ENCODE measurements around the gene TSC1.
A peak's percentile ranks its signal among the peaks of the same experiment; 100 is the strongest.

Gene TSC1

GRCh38 chr9:132882616-132883015 is 61.8 kb downstream of the TSC1 start:
- Histone ChIP-seq H3K4me1 (ENCODE audit: control insufficient read depth in 5 of 5, insufficient read depth in 5 of 5, low read length in 5 of 5) (peaks cover 0 to 16% (median 11%) of the 10 kb centered on the region in 5 donors), H3K9me3 (ENCODE audit: control insufficient read depth in 5 of 5, low read length in 5 of 5) (no peaks in the 10 kb centered on the region), H3K4me3 (ENCODE audit: low read depth in 1 of 5, low read length in 5 of 5) (no peak overlapping the region), H3K27me3 (ENCODE audit: control insufficient read depth in 5 of 5, insufficient read depth in 4 of 5, low read length in 5 of 5) (no peaks in the 10 kb centered on the region), H3K27ac (ENCODE audit: low read depth, low read length) (no peak overlapping the region), H3K36me3 (ENCODE audit: control insufficient read depth in 5 of 5, insufficient read depth in 5 of 5, low read length in 5 of 5) (peaks cover 0 to 9% (median 8%) of the 10 kb centered on the region in 5 donors), H3K9ac (ENCODE audit: low read length in 5 of 5) (no peak overlapping the region)

GRCh38 chr9:132881826-132882225 is 62.6 kb downstream of the TSC1 start:
- H3K27ac ChIP-seq (ENCODE audit: low read depth, low read length) = no peak overlapping the region
- no peaks in the 10 kb centered on the region for H3K27me3 ChIP-seq (ENCODE audit: control insufficient read depth in 5 of 5, insufficient read depth in 4 of 5, low read length in 5 of 5)
- H3K4me1 ChIP-seq (ENCODE audit: control insufficient read depth in 5 of 5, insufficient read depth in 5 of 5, low read length in 5 of 5) = peaks cover 0 to 19% (median 14%) of the 10 kb centered on the region in 5 donors
- peaks cover 0 to 9% (median 5%) of the 10 kb centered on the region in 5 donors for H3K36me3 ChIP-seq (ENCODE audit: control insufficient read depth in 5 of 5, insufficient read depth in 5 of 5, low read length in 5 of 5)
- H3K9me3 ChIP-seq (ENCODE audit: control insufficient read depth in 5 of 5, low read length in 5 of 5) = no peaks in the 10 kb centered on the region
- H3K9ac ChIP-seq (ENCODE audit: low read length in 5 of 5) = no peak overlapping the region
- no peak overlapping the region for H3K4me3 ChIP-seq (ENCODE audit: low read depth in 1 of 5, low read length in 5 of 5)

GRCh38 chr9:132880324-132880661 is 64.1 kb downstream of the TSC1 start:
- Histone ChIP-seq H3K36me3 (ENCODE audit: control insufficient read depth in 5 of 5, insufficient read depth in 5 of 5, low read length in 5 of 5) (peaks cover 0 to 5% (median 4%) of the 10 kb centered on the region in 5 donors), H3K27ac (ENCODE audit: low read depth, low read length) (no peak overlapping the region), H3K9ac (ENCODE audit: low read length in 5 of 5) (no peak overlapping the region), H3K4me3 (ENCODE audit: low read depth in 1 of 5, low read length in 5 of 5) (no peak overlapping the region), H3K4me1 (ENCODE audit: control insufficient read depth in 5 of 5, insufficient read depth in 5 of 5, low read length in 5 of 5) (peaks cover 0 to 19% (median 14%) of the 10 kb centered on the region in 5 donors), H3K27me3 (ENCODE audit: control insufficient read depth in 5 of 5, insufficient read depth in 4 of 5, low read length in 5 of 5) (no peaks in the 10 kb centered on the region), H3K9me3 (ENCODE audit: control insufficient read depth in 5 of 5, low read length in 5 of 5) (no peaks in the 10 kb centered on the region)

- H3K27ac ChIP-seq (ENCODE audit: low read depth, low read length) = no peak overlapping the region
- H3K9ac ChIP-seq (ENCODE audit: low read length in 5 of 5) = peak overlapping the region in 3 of 5 donors; percentile 87 to 91 (median 91)
- peaks cover 0 to 5% (median 4%) of the 10 kb centered on the region in 5 donors for H3K36me3 ChIP-seq (ENCODE audit: control insufficient read depth in 5 of 5, insufficient read depth in 5 of 5, low read length in 5 of 5)
- peaks cover 0 to 19% (median 14%) of the 10 kb centered on the region in 5 donors for H3K4me1 ChIP-seq (ENCODE audit: control insufficient read depth in 5 of 5, insufficient read depth in 5 of 5, low read length in 5 of 5)
- no peaks in the 10 kb centered on the region for H3K27me3 ChIP-seq (ENCODE audit: control insufficient read depth in 5 of 5, insufficient read depth in 4 of 5, low read length in 5 of 5)
- peak overlapping the region; percentile 56 to 94 (median 91) for H3K4me3 ChIP-seq (ENCODE audit: low read depth in 1 of 5, low read length in 5 of 5)
- no peaks in the 10 kb centered on the region for H3K9me3 ChIP-seq (ENCODE audit: control insufficient read depth in 5 of 5, low read length in 5 of 5)
Measured at GRCh38 chr9:132879457-132880323, 64.7 kb downstream of the TSC1 start.

- Histone ChIP-seq H3K36me3 (ENCODE audit: control insufficient read depth in 5 of 5, insufficient read depth in 5 of 5, low read length in 5 of 5) (no peaks in the 10 kb centered on the region), H3K4me3 (ENCODE audit: low read depth in 1 of 5, low read length in 5 of 5) (peak within 1 kb of the TSS; percentile 84 to 94 (median 91)), H3K4me1 (ENCODE audit: control insufficient read depth in 5 of 5, insufficient read depth in 5 of 5, low read length in 5 of 5) (peaks cover 0 to 19% (median 14%) of the 10 kb centered on the region in 5 donors), H3K27ac (ENCODE audit: low read depth, low read length) (peak within 1 kb of the TSS; percentile 71), H3K27me3 (ENCODE audit: control insufficient read depth in 5 of 5, insufficient read depth in 4 of 5, low read length in 5 of 5) (no peaks in the 10 kb centered on the region), H3K9me3 (ENCODE audit: control insufficient read depth in 5 of 5, low read length in 5 of 5) (no peaks in the 10 kb centered on the region), H3K9ac (ENCODE audit: low read length in 5 of 5) (peak within 1 kb of the TSS in 4 of 5 donors; percentile 87 to 91 (median 90))
Measured at GRCh38 chr9:132878695-132879456, 65.5 kb downstream of the TSC1 start, which contains the start of gene SPACA9. Gene SPACA9, plus strand, starts transcription at chr9:132878898. Its CDS starts 5,050 bp downstream, at chr9:132883948.

- peak within 1 kb of the TSS; percentile 84 to 94 (median 91) for H3K4me3 ChIP-seq (ENCODE audit: low read depth in 1 of 5, low read length in 5 of 5)
- no peaks in the 10 kb centered on the region for H3K27me3 ChIP-seq (ENCODE audit: control insufficient read depth in 5 of 5, insufficient read depth in 4 of 5, low read length in 5 of 5)
- peaks cover 0 to 19% (median 14%) of the 10 kb centered on the region in 5 donors for H3K4me1 ChIP-seq (ENCODE audit: control insufficient read depth in 5 of 5, insufficient read depth in 5 of 5, low read length in 5 of 5)
- no peaks in the 10 kb centered on the region for H3K36me3 ChIP-seq (ENCODE audit: control insufficient read depth in 5 of 5, insufficient read depth in 5 of 5, low read length in 5 of 5)
- peak within 1 kb of the TSS in 4 of 5 donors; percentile 87 to 91 (median 90) for H3K9ac ChIP-seq (ENCODE audit: low read length in 5 of 5)
- H3K9me3 ChIP-seq (ENCODE audit: control insufficient read depth in 5 of 5, low read length in 5 of 5) = no peaks in the 10 kb centered on the region
- peak within 1 kb of the TSS; percentile 71 for H3K27ac ChIP-seq (ENCODE audit: low read depth, low read length)
Measured at GRCh38 chr9:132877824-132878694, 66.4 kb downstream of the TSC1 start, which contains the start of gene AK8. Gene AK8, minus strand, starts transcription at chr9:132878284. Its CDS starts 29 bp downstream, at chr9:132878255.

GRCh38 chr9:132877458-132877823 is 67.0 kb downstream of the TSC1 start:
- Histone ChIP-seq H3K27ac (ENCODE audit: low read depth, low read length) (no peak overlapping the region), H3K36me3 (ENCODE audit: control insufficient read depth in 5 of 5, insufficient read depth in 5 of 5, low read length in 5 of 5) (no peaks in the 10 kb centered on the region), H3K9ac (ENCODE audit: low read length in 5 of 5) (peak overlapping the region in 4 of 5 donors; percentile 87 to 91 (median 90))

GRCh38 chr9:132876849-132877248 is 67.6 kb downstream of the TSC1 start:
- no peaks in the 10 kb centered on the region for H3K9me3 ChIP-seq (ENCODE audit: control insufficient read depth in 5 of 5, low read length in 5 of 5)
- peaks cover 0 to 19% (median 14%) of the 10 kb centered on the region in 5 donors for H3K4me1 ChIP-seq (ENCODE audit: control insufficient read depth in 5 of 5, insufficient read depth in 5 of 5, low read length in 5 of 5)
- H3K36me3 ChIP-seq (ENCODE audit: control insufficient read depth in 5 of 5, insufficient read depth in 5 of 5, low read length in 5 of 5) = no peaks in the 10 kb centered on the region
- no peak overlapping the region for H3K27ac ChIP-seq (ENCODE audit: low read depth, low read length)
- peak overlapping the region in 1 of 5 donors; percentile 30 for H3K9ac ChIP-seq (ENCODE audit: low read length in 5 of 5)
- no peaks in the 10 kb centered on the region for H3K27me3 ChIP-seq (ENCODE audit: control insufficient read depth in 5 of 5, insufficient read depth in 4 of 5, low read length in 5 of 5)
- no peak overlapping the region for H3K4me3 ChIP-seq (ENCODE audit: low read depth in 1 of 5, low read length in 5 of 5)

More at GRCh38 chr9:132877458-132877823, 67.0 kb downstream of the TSC1 start:
- peak overlapping the region in 4 of 5 donors; percentile 90 to 94 (median 92) for H3K4me3 ChIP-seq (ENCODE audit: low read depth in 1 of 5, low read length in 5 of 5)
- no peaks in the 10 kb centered on the region for H3K27me3 ChIP-seq (ENCODE audit: control insufficient read depth in 5 of 5, insufficient read depth in 4 of 5, low read length in 5 of 5)
- H3K4me1 ChIP-seq (ENCODE audit: control insufficient read depth in 5 of 5, insufficient read depth in 5 of 5, low read length in 5 of 5) = peaks cover 0 to 19% (median 14%) of the 10 kb centered on the region in 5 donors
- no peaks in the 10 kb centered on the region for H3K9me3 ChIP-seq (ENCODE audit: control insufficient read depth in 5 of 5, low read length in 5 of 5)

- Histone ChIP-seq H3K27ac (ENCODE audit: low read depth, low read length) (no peak overlapping the region), H3K9ac (ENCODE audit: low read length in 5 of 5) (no peak overlapping the region), H3K36me3 (ENCODE audit: control insufficient read depth in 5 of 5, insufficient read depth in 5 of 5, low read length in 5 of 5) (no peaks in the 10 kb centered on the region), H3K9me3 (ENCODE audit: control insufficient read depth in 5 of 5, low read length in 5 of 5) (no peaks in the 10 kb centered on the region), H3K4me3 (ENCODE audit: low read depth in 1 of 5, low read length in 5 of 5) (no peak overlapping the region), H3K4me1 (ENCODE audit: control insufficient read depth in 5 of 5, insufficient read depth in 5 of 5, low read length in 5 of 5) (peaks cover 0 to 23% (median 19%) of the 10 kb centered on the region in 5 donors), H3K27me3 (ENCODE audit: control insufficient read depth in 5 of 5, insufficient read depth in 4 of 5, low read length in 5 of 5) (no peaks in the 10 kb centered on the region)
Measured at GRCh38 chr9:132875159-132875558, 69.3 kb downstream of the TSC1 start.
